Measurements from ENCODE around the gene CCL3.

GRCh38 chr17:36131931-36132330, 42.0 kb upstream of the CCL3 start:
- TF ChIP-seq, protein P1, sequence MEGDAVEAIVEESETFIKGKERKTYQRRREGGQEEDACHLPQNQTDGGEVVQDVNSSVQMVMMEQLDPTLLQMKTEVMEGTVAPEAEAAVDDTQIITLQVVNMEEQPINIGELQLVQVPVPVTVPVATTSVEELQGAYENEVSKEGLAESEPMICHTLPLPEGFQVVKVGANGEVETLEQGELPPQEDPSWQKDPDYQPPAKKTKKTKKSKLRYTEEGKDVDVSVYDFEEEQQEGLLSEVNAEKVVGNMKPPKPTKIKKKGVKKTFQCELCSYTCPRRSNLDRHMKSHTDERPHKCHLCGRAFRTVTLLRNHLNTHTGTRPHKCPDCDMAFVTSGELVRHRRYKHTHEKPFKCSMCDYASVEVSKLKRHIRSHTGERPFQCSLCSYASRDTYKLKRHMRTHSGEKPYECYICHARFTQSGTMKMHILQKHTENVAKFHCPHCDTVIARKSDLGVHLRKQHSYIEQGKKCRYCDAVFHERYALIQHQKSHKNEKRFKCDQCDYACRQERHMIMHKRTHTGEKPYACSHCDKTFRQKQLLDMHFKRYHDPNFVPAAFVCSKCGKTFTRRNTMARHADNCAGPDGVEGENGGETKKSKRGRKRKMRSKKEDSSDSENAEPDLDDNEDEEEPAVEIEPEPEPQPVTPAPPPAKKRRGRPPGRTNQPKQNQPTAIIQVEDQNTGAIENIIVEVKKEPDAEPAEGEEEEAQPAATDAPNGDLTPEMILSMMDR (IDR thresholded peaks at IDR 0.05; ENCODE audit: low read depth, low read length, missing input control), result no peak
- TF ChIP-seq FOXA1 (IDR thresholded peaks at IDR 0.05) (no peak), GABPA (IDR thresholded peaks at IDR 0.05 in 1 of 2, conservative IDR thresholded peaks at IDR 0.05 in 1 of 2) (no peak), RAD21 (IDR thresholded peaks at IDR 0.05) (no peak), NR2F2 (IDR thresholded peaks at IDR 0.05) (no peak), YY1 (IDR thresholded peaks at IDR 0.05) (no peak), ATF3 (IDR thresholded peaks at IDR 0.05) (no peak), TAF1 (conservative IDR thresholded peaks at IDR 0.05) (no peak)
- TF ChIP-seq, protein P2, sequence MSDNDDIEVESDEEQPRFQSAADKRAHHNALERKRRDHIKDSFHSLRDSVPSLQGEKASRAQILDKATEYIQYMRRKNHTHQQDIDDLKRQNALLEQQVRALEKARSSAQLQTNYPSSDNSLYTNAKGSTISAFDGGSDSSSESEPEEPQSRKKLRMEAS (IDR thresholded peaks at IDR 0.05), result no peak

Measured in liver (tissue), 3 donors.